Measurements from ENCODE around the gene MYO3B. TPM values are rescaled to one million over a fixed set of nuclear protein-coding genes. Genes with fewer than 3 reads are reported as not detected.

Gene MYO3B
- total and polyA plus RNA-seq, 8 donors = 0.38 to 1.3 (median 0.52) TPM

DNA sequence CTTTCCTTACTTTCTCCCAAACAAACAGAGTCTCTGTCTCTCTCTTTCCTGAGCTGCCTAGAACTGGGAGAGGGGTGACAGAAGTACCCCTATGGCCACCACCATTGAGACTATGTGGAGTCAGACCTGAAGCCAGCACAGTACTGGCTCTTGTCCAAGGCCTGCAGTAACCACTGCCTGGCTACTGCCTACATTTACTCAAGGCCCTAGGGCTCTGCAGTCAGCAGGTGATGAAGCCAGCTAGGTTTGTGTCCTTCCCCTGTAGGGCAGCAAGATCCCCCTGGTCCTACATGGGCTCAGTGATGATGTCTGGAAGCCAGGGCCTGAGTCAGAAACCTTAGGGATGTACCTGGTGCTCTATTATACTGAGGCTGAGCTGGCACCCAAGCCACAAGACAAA, 12.2 kb downstream of the MYO3B start:
- H3K36me3 ChIP-seq = no peaks in the 10 kb centered on the region
- DNase-seq = no peak
- intact Hi-C loops (cut with DNase I) = no loop called here
- H3K27me3 ChIP-seq = no peaks in the 10 kb centered on the region
- TF ChIP-seq, protein P1, sequence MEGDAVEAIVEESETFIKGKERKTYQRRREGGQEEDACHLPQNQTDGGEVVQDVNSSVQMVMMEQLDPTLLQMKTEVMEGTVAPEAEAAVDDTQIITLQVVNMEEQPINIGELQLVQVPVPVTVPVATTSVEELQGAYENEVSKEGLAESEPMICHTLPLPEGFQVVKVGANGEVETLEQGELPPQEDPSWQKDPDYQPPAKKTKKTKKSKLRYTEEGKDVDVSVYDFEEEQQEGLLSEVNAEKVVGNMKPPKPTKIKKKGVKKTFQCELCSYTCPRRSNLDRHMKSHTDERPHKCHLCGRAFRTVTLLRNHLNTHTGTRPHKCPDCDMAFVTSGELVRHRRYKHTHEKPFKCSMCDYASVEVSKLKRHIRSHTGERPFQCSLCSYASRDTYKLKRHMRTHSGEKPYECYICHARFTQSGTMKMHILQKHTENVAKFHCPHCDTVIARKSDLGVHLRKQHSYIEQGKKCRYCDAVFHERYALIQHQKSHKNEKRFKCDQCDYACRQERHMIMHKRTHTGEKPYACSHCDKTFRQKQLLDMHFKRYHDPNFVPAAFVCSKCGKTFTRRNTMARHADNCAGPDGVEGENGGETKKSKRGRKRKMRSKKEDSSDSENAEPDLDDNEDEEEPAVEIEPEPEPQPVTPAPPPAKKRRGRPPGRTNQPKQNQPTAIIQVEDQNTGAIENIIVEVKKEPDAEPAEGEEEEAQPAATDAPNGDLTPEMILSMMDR (IDR thresholded peaks at IDR 0.05) = no peak
- FAIRE-seq = no peak
- ATAC-seq = no peak
- H3K4me1 ChIP-seq = no peaks in the 10 kb centered on the region
- no peak overlapping the region for H3K27ac ChIP-seq
- no peak overlapping the region for H3K4me3 ChIP-seq
- H3K9me3 ChIP-seq = no peaks in the 10 kb centered on the region

DNA sequence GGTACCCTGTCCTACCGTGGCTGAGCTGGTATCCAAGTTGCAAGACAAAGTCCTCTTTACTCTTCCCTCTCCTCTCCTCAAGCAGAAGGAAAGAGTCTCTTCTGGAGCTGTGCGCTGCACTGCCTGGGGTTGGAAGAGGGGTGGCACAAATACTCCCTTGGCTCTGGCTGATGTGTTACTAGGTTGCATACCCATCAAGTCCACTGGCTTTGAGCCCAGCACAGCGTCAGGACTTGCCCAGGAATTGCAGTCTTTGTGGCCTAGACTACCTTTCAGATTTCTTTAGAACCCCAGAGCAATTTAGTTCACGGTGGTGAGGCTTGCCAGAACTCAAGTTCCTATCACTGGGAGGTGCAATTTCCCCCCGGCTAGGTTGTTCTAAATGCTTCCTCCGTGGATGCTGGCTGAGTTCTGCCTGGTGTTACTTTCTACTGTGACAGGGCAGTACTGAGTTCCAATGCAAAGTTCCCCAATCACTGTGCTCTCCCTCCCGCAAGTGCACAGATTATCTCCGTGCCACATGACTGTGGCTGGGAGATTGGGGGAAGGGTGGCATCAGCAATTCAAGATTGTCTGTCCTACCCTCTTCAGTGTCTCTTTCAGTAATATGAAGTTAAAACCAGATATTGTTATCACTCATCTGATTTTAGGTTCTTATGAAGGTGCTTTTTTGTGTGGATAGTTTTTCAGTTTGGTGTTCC, 13.4 kb downstream of the MYO3B start:
- intact Hi-C loops (cut with DNase I) = no loop called here
- DNase-seq (no peak), ATAC-seq (no peak), FAIRE-seq (no peak)
- 79 to 87% methylated on average over 8 of the region's 8 CpGs for WGBS, 2 donors
- no peaks in the 10 kb centered on the region for H3K36me3 ChIP-seq
- H3K4me3 ChIP-seq = no peak overlapping the region
- no peak overlapping the region for H3K27ac ChIP-seq
- no peaks in the 10 kb centered on the region for H3K27me3 ChIP-seq
- no peaks in the 10 kb centered on the region for H3K4me1 ChIP-seq
- TF ChIP-seq, protein P1 (IDR thresholded peaks at IDR 0.05) = no peak
- H3K9me3 ChIP-seq = no peaks in the 10 kb centered on the region

DNA sequence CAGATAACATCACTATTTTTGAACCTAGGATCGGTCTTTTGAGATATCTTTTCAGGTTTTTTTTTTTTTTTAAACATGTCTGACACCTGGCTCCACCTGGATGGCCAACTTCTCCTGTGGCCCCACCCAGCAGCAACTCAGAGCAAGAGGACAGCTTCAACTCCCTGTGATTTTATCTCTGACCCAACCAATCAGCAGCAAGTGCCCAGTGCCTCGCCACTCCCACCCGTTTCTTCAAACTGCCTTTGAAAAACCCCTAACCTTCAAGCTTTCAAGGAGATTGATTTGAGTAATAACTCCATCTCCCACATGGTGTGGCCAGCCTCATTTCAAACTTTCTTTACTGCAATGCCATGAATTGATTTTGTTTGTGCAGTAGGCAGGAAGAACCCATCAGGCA, 19.0 kb downstream of the MYO3B start:
- Histone ChIP-seq H3K36me3 (no peaks in the 10 kb centered on the region), H3K27ac (no peak overlapping the region), H3K4me1 (no peaks in the 10 kb centered on the region), H3K9me3 (no peaks in the 10 kb centered on the region), H3K27me3 (no peaks in the 10 kb centered on the region), H3K4me3 (no peak overlapping the region)
- 64 to 86% methylated on average over 3 of the region's 3 CpGs for WGBS, 2 donors
- FAIRE-seq (no peak), DNase-seq (no peak), ATAC-seq (no peak)
- TF ChIP-seq, protein P1 (IDR thresholded peaks at IDR 0.05) = no peak
- intact Hi-C loops (cut with DNase I) = no loop called here

DNA sequence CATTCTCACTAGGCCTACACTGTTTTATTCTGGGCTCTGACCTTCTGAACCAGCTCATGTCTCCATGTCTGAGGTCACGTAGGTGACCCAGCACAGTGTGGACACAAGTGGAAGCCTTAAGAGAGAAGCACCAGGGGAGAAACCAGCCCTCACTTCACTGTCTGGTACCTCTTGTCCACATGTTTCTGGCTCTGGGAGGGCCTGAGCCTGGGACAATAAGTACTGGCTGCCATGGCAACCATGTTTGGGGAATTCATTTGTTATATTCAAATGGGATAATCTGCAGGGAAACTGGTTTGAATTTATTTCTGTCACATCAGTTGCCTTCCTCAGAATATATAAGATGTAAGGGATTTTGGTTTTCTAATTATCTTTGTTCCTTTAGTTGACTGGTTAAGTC, 23.3 kb downstream of the MYO3B start:
- Histone ChIP-seq H3K27ac (no peak overlapping the region), H3K9me3 (no peaks in the 10 kb centered on the region), H3K4me3 (no peak overlapping the region), H3K36me3 (no peaks in the 10 kb centered on the region), H3K4me1 (no peaks in the 10 kb centered on the region), H3K27me3 (no peaks in the 10 kb centered on the region)
- DNase-seq (no peak), FAIRE-seq (no peak), ATAC-seq (no peak)
- WGBS, 2 donors = 88 to 100% methylated on average over 1 of the region's 1 CpG
- intact Hi-C loops (cut with DNase I) = no loop called here
- TF ChIP-seq, protein P1 (IDR thresholded peaks at IDR 0.05) = no peak

DNA sequence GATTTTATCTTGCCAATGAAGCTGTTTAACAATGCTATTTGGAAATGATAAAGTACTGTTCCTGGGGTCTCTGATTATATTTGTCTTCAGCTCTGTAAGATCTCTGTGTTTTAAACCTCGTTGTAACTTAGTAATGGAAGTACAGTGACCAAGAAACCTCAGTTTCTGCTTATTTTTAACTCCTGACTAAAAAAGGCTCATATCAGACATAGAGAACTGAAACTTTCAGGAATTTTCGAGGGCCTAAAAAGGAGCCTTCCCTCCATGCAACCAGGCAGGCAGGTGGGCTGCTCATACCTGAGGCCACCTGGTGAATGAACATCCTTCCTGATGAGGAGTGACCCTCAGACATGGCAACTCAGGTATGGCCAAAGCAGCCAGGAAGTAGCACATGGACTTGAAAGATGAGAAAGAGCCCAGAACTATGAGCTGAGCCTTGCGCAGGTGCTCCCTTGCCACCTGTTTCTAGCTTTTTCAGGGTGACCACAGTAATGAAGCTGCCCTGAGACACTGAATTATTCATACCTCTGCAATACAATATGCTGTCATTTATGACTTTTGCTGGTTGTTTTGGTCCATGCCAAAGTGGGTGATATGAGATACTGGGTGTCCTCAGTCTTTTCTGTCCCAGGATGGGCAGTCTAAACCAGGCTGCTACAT, 23.9 kb downstream of the MYO3B start:
- intact Hi-C loops (cut with DNase I) = no loop called here
- H3K27ac ChIP-seq = no peak overlapping the region
- ATAC-seq (no peak), DNase-seq (no peak), FAIRE-seq (no peak)
- 74 to 84% methylated on average over 3 of the region's 3 CpGs for WGBS, 2 donors
- H3K36me3 ChIP-seq = no peaks in the 10 kb centered on the region
- H3K27me3 ChIP-seq = no peaks in the 10 kb centered on the region
- H3K4me1 ChIP-seq = no peaks in the 10 kb centered on the region
- H3K9me3 ChIP-seq = no peaks in the 10 kb centered on the region
- H3K4me3 ChIP-seq = no peak overlapping the region
- TF ChIP-seq, protein P1 (IDR thresholded peaks at IDR 0.05) = no peak

Data from pancreas (tissue), 10 donors.